Putamen (tissue), 1 donor: ENCODE data around the gene ARPC2.
"Not testable (repeated sequence)": the region's sequence is repeated elsewhere in the genome, so short reads cannot be mapped to it uniquely, and the experiment has no call there.

Experiments
- DNase-seq: peaks from one replicate; pipeline ENCODE4 v3.0.0-alpha.2; 2016; ENCODE audit warnings: low spot score

ARPC2 gene

DNA sequence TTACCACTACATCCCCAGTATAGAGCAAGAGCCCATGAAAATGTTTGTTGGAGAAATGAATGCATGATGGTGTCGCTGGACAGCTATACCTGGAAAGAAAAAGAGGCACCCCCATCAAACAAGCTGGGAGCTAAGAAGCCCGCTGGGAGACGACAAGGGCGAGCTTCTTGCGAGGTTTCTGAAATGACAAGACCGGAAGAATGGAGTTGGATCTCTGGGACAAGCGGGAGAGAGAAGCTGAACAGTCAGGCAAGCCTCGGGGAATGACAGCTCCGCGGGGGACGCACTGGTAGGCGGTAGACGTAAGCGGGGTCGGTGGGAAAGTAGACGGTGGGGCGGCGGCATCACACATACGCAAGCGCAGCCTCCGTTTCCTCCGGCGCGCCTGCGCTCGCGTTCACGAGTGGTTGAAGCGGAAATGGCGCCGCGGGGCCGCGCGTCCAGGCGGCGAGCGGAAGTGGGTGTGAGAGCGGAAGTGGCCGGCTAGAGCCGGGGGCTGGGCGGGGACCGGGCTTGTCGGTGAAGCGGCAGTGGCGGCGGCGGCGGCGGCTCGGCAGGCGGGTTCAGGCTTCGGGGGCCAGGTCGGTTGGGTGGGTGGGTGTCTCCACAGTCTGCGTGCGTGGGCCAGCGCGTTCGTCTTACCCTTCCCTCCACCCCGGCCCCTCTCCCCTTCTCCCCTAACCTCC lies at the start of gene ARPC2:
ARPC2 (plus strand) TSS at position 516 of the 686 bp plus-strand sequence. CDS start 282 bp downstream, outside the sequence.
- DNase-seq: peak; percentile 93

DNA sequence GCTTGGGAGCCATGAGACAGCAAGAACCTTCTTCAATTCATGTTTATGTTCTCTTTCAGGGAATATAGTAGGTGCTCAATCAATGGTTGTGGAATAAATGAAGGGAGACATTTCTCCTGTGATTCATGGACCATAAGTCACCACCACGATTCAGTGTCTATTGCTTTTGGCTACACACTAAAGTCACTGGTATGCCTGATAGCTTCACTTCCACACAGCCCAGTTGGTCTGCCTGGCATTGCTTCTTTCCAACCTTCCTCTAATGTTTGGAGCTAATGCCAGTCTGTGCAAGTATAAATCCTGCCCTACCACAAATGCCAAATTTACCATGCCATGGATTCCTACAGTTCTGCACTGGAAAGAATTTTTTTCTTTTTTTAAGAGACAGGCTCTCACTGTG lies 49.0 kb upstream of the ARPC2 start:
- no peak for DNase-seq

DNA sequence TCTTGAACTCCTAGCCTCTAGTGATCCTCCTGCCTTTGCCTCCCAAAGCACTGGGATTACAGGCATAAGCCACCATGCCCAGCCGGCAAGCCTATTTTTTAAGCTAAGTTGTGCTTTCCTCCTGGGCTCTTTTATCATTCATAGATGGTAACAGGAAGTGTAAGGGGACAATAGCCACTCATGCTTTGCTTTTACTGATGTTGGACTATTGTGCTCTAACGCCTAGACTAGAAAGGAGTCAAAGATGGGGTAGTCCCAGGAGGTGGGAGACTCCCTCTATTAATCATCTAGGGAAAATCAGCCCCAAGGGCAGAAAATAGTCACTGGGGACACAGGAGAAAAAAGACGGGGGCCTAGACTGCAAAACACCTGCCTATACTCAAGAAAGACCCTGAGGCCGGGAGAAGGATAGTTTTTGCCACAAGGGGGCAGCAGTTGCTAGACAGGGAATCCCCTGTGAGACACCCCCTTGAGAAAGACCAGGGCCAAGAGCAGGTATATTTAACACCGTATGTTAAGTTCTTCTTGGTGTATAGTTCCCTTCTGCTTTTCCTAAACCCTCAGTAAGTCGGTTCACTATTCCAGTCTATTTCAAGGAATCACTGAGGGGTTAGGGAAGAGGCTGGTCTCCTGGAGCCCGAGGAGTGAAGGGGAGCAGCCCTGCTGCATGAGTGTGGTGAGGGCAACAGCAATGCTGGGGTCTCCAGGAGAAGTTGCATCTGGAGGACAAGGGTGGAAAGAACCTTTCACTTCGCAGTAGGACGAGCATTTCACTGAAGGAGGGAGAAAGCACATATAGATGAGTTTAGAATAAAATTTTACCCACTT lies 48.1 kb upstream of the ARPC2 start:
- no peak for DNase-seq

DNA sequence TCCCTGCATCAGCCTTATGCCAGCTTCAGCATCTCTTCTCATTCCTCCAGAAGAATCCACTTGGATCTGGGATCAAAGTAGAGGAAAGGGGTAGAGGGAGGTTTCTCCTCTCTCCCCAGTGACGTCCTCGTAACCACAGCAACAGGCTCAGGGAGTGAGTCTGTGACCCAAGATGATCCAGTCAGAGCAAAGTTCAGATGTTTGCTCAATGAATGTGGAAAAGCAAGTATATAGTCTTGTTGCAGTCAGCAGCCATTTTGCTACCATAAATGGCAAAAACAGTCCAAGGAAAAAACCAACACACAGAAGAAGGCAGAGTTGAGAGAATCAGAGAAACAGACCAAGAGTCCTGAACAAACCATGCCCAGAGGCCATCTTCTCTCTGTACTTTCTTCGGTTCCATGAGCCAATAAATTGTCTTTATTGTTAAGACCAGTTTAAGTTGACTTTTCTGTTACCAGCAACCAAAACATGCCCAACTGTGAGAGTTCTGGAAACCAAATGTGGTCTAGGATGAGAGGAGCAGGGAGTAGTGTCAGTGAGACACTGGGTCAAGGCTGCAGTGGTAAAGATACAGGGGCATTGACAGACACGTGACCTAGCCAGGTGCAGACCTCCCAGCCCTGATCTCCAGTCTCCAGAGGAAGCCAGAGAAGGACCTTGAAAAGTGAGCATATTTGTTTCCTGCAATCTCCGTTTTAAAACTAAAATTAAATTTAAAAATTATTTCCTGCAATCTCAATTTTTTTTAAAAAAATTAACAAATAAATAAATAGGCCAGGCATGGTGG lies 47.0 kb upstream of the ARPC2 start:
- DNase-seq: no peak

DNA sequence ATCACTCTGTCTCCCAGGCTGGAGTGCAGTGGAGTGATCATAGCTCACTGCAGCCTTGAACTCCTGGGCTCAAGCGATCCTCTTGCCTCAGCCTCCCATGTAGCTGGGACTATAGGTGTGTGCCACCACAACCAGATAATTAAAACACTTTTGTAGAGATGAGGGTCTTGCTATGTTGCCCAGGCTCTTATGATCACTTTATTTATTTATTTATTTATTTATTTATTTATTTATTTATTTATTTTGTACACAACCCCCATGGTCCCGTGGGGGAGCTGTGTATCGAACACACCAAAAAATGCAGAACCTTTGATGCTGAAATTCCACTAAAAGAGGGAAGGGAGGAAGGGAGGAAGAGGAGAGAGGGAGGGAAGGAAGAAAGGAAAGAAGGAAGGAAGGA lies 45.2 kb upstream of the ARPC2 start:
- not testable (repeated sequence) for DNase-seq

DNA sequence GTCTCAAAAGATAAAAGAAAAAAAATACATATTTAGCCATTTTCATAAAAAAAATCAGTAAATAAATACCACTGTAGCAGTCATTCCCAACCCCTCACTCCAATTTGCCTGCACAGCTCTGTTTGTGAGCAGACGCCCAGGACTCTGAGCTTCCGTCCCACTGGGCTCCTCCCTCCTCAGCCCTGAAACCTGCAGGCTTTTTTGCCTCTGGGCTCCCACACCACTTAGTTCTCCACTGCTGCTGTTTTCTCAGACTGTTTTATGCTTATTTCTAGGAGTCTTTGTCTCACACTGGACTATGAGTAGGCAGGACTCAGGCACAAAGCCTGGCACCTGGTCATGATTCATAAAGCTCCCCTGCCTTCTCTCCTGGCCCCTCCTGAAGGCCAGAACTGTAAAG lies 44.1 kb upstream of the ARPC2 start:
- no peak for DNase-seq

DNA sequence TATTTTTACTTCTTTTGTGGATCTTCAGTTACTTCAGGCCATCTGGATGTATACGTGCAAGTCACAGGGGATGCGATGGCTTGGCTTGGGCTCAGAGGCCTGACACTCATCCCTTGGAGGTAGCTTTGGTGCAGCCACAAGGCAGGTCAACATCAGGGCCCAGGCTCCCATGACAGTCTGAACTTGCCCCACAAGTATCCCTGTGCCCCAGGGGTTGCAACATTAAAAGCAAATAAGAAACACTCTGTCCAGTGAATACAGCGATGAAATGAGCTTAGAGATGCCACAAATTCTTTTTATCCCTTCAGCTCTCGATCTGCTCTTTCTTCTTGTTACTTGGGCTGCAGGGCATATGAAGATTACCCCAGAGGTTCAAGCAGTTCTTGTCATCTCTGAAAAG lies 37.2 kb upstream of the ARPC2 start:
- DNase-seq: no peak

DNA sequence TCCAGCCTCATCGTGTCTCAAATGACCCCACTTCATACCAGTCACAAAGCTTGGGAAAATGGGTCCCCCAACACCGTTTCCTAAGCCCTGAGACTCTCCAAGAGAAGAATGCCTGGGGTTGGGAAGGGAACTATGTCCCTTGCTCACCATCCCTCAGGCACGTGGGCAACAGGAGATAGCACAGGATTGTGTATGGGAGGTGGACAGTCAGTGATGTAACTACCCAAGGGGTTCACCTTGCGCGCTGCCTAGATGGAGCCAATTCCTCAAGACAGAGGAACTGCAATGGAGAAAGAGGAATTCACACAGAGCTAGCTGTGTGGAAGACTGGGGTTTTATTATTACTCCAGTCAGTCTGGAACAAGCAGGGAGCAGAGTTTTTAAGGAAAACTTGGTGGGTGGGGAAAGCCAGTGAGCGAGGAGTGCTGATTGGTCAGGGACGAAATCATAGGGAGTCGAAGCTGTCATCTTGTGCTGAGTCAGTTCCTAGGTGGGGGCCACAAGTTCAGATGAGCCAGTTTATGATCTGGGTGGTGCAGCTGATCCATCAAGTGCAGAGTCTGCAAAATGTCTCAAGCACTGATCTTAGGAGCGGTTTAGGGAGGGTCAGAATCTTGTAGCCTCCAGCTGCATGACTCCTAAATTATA lies 36.4 kb upstream of the ARPC2 start:
- DNase-seq: no peak

DNA sequence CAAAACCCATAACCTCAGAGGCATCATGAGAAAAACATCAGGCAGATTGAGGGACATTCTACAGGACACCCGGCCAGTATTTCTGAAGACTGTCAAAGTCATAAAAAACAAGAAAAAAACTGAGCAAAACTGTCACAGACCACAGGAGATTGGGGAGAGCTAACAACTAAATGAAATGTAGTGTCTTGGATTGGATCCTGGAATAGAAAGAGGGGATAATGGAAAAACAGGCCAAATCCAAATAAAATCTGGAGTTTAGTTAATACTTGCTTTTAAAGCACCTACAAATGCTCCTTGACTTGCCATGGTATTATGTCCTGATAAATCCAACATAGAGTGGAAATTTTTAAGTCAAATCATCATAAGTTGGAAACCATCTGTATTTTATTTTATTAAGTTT lies 32.7 kb upstream of the ARPC2 start:
- no peak for DNase-seq

DNA sequence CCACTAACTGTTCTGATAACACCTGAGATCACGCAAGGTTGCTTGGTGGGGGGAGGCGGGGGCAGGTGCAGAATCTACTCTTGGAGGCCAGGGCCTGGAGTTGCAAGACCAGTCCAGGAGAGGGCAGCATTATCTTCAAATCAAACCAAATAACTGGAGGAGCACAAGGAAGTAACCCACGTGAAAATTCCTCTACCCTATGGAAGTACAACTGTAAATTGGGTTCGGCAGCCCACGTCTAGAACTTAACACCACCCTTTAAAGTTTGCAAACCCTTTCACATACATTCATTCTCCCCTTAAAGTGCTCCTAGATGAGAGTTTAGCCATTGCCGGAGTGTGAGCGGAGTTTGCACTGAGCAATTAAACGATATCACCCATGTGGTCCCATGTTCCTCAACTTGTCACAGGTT lies 30.6 kb upstream of the ARPC2 start:
- peak; percentile 39 for DNase-seq

DNA sequence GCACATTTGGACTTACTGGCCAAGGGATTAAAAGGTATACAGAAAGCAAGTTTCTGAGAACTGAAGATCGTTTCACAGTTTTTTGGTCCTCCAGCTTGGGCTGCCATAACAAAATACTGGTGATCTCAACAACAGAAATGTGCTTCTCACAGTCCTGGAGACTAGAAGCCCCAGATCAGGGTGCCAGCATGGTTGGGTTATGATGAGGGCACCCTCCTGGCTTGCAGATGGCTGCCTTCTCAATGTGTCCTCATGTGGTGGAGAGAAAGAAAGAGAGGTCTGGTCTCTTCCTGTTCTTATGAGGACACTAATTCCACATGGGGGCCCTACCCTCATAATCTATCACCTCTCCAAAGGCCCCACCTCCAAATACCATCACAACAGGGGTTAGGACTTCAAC lies 30.1 kb upstream of the ARPC2 start:
- no peak for DNase-seq

DNA sequence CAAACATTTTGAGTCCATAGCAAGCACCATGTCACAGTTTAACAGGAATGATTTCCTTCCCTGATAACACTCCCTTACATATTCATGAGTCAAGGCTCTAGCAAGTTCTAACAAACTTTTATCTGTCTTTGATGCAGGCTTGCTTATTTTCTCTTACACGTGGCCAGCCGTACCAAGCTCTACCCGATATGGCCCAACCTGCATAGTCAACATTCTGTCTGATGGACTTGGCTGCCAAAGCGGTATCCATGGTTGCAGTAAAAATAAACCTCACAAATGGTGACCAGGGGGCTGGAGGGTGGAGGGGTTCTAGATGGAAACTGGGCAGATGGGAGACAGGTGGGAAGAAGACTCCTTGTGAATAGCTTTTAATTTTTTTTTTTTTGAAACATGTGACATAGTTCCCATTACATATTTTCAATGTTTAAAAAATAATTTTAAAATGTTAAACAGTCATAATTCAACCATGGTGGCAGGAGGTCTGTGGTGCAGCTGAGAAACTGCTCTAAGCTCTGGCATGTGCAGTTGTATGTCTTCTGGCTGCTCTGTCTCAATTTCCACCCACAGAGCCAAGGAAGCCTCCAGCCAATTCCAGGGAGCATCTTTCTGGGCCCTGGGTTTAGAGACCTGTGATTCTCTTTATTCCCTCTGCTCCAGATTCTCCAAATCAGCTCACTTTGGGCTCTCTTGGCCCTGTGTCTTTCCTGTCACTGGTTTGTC lies 29.5 kb upstream of the ARPC2 start:
- no peak for DNase-seq

DNA sequence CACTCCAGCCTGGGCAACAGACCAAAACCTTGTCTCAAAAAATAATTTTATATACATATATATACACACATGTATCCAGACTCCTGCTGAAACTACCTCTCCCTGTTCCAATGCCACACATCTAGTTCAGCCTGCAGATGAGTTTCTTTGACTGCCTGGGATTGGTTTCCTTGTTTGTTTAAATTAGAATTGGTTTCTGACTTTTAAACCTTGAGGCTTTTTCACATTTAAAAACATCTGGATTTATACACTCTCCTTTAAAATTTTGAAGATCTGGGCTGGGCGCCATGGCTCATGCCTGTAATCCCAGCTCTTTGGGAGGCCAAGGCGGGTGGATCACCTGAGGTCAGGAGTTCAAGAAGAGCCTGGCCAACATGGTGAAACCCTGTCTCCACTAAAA lies 28.5 kb upstream of the ARPC2 start:
- no peak for DNase-seq

DNA sequence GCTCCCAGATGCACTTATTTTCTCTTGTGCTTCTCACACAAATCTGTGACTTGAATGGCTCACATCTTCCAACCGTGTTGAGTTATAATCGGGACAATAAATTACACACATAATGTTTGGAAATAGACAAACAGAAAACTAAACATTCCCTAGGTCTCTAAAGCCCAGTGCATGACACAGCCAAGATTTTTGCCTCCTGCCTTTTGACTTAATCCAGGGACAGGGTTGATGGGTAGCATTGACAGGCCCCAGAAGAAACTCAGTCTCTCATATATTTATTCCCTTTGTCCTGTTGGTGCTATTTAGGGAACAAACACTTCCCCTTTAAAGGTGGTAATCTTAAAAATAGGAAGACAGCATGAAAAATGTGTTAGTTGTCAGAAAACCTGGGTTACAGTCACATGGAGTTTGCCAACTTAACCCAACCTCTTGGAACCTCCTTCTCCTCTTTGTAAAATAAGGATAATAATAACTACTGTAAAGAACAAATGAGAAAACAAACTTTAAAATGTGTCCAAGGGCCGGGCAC lies 24.0 kb upstream of the ARPC2 start:
- no peak for DNase-seq

DNA sequence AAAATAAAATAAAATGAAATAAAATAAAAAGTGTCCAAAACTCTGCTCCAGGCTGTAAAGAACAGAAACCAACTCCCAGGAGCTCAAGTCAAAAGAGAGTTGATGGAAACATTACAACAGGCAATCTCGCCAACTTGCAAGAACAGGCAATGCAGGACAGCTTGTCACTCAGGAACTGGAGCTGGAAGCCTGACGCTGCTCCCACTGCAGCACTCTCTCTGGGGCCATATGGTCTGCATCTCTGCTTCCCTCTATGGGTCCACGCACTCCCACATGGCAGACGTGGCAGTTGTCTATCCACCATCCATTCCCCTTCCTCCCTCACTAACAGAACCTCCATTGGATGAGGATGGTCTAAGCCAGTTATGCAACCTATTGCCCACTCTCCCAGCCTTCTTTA lies 23.3 kb upstream of the ARPC2 start:
- DNase-seq: no peak

DNA sequence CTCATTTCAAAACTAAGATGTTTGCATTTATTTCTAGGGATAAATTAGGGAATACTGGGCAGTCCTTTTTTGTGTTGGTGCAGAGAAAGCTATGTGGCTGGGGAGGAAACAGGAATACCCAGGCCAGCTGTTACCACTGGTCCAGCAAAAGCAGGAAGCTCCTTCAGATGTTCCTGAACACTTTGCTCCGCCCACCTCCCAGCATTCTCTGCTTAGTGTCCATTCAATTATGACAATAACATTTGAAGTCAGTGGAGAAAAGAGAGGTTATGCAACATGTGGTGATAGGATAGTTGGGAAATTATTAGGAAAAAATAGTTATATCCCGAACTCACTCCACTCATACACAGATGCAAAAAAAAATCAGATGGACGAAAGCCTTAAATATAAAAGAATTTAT lies 22.1 kb upstream of the ARPC2 start:
- DNase-seq: no peak

DNA sequence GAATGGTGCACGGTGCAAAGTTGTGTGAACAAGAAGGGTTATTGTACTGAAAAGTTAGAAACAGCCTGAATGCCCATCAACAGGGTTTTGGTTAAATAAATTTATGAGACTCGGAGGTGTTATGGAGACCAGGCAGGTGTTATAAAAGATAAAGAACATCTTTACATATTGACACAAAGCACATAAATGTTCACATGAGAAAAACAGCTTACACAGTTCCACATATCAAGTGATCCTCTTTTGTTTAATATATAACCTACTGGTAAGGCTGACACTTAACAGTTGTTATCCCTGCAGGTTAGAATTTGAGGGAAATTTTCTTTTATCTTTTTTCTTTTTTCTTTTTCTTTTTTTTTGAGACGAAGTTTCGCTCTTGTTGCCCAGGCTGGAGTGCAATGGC lies 20.0 kb upstream of the ARPC2 start:
- DNase-seq: no peak

DNA sequence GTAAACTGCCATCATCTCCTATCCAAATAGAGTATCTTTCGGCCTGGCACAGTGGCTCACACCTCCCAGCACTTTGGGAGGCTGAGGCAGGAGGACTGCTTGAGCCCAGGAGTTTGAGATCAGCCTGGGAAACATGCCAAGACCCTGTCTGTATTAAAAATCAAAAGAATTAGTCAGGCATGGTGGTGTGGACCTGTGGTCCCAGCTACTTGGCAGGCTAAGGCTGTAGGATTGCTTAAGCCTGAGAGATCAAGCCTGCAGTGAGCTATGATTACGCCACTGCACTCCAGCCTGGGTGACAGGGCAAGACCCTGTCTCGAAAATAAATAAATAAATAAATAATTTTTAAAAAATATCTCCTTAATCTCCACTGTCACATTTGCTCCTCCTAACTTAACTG lies 14.7 kb upstream of the ARPC2 start:
- no peak for DNase-seq

DNA sequence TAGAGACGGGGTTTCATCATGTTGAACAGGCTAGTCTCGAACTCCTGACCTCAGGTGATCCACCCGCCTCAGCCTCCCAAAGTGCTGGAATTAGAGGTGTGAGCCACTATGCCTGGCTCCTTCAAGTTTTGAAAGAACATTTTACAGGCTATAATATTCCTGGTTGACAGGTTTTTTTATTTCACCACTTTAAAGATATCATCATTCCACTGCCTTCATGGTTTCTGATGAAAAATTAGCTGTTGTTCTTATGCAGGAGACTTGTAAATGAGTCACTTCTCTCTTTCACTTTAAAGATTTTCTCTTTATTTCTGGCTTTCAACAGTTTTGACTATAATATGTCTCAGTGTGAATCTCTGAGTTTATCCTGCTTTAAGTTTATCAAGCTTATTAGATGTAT lies 7.9 kb upstream of the ARPC2 start:
- no peak for DNase-seq

DNA sequence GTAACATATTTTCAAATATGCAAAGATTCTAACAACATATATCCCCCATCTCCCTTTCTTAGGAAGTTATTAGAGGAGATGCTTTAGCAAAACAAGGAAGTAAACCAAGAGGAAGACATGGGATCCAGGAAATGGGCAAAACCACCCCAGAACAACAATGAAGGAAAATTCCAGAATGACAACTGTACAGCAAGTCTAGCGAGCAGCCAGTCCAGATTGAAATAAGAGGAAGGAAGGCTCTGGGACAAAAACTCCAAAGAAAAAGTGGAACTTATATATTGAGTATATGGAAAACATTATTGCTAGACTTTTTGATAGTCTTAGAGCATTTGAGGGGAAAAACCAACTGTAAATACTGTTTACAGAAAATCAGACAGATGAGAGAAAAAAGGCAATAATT lies 2.9 kb upstream of the ARPC2 start:
- DNase-seq: no peak

DNA sequence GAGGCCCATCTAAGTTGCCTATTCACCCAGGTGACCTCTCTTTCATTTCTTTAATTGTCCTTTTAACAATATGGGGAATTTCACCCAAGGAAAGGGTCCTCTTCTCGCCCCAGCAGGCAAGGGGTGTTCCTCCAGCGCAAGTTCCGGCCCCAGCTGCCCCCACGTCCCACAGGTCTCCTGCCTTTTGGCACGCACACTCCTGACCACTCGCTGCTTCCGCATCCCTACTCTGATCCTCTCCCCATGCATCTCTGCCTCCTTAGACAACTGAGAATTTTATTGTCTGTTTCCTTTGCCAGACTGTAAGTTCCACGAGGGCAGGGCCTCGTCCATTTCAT lies 684 bp upstream of the ARPC2 start:
- no peak for DNase-seq
